ENCODE results near the gene PHF2. TPM values are rescaled to one million over a fixed set of nuclear protein-coding genes. Genes with fewer than 3 reads are reported as not detected.

The PHF2 gene
- total RNA-seq, 1 experiment from 2014 or later, result 17.4 TPM

DNA sequence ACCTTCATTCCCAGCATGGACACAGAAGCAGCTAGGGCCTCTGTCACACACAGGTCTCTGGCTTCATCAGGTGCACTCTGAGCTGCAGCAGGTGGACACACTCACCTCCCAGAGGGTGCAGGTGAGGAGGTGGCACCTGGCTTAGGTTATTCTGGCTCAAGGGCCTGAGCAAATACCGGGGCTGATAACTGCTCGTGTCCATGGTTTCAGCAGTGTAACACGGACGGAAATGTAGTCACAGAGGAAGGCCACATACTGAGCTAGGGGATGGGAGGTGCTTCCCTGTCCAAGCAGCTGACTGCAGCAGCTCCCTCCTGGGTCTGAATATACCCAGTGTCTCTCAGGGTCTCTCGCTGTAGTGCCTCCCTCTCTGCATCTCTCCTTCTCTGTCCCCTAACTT is 5.7 kb downstream of the PHF2 start:
- H3K79me2 ChIP-seq (ENCODE audit: insufficient read depth, low read length), result peaks cover 4% of the 10 kb centered on the region; the same call in 1 of the 2 replicates
- no peaks in the 10 kb centered on the region; a peak in 2 of 7 replicates for H3K36me3 Mint-ChIP-seq (ENCODE audit: insufficient read depth in 1 of 3, low read depth in 3 of 3)

More for the DNA sequence above, 5.7 kb downstream of the PHF2 start:
- H2AK5ac ChIP-seq (ENCODE audit: insufficient read length, low read length), result no peak overlapping the region
- H2BK120ac ChIP-seq (ENCODE audit: low read depth, low read length, poor library complexity, severe bottlenecking), result no peak overlapping the region
- no peak overlapping the region for H3K4me3 Mint-ChIP-seq
- no peak overlapping the region for H3K14ac ChIP-seq (ENCODE audit: insufficient read depth, low read length)
- H3K79me1 ChIP-seq (ENCODE audit: insufficient read depth, low read depth, low read length, poor library complexity, severe bottlenecking), result peaks cover 8% of the 10 kb centered on the region
- no peaks in the 10 kb centered on the region for H3K27me3 ChIP-seq (ENCODE audit: insufficient read depth, low read length)
- H2BK20ac ChIP-seq (ENCODE audit: low read depth, low read length, poor library complexity, severe bottlenecking), result no peak overlapping the region
- H3K9me3 Mint-ChIP-seq, result 0 out of 5 replicates have a peak, but pooled peaks cover 0 to 5% of the 10 kb centered on the region in 2 experiments
- H2BK12ac ChIP-seq (ENCODE audit: insufficient read length, low read depth, low read length), result no peak overlapping the region
- no peak overlapping the region for H3K56ac ChIP-seq (ENCODE audit: insufficient read length, low read depth, low read length)
- H4K5ac ChIP-seq (ENCODE audit: insufficient read length, low read depth, low read length), result no peak overlapping the region
- no peak overlapping the region for H2AFZ ChIP-seq (ENCODE audit: low read length)
- no peak overlapping the region for H2BK15ac ChIP-seq (ENCODE audit: low read depth, low read length)
- H3K27ac Mint-ChIP-seq, result no peak overlapping the region
- DNase-seq, result peak; percentile 36
- no peak overlapping the region for H3K23ac ChIP-seq (ENCODE audit: insufficient read length, low read depth, low read length)
- no peak overlapping the region for H3T11ph ChIP-seq (ENCODE audit: low read length)
- H3K9me3 ChIP-seq (ENCODE audit: control insufficient read depth, low read depth, low read length), result no peaks in the 10 kb centered on the region
- TF ChIP-seq, protein P1, sequence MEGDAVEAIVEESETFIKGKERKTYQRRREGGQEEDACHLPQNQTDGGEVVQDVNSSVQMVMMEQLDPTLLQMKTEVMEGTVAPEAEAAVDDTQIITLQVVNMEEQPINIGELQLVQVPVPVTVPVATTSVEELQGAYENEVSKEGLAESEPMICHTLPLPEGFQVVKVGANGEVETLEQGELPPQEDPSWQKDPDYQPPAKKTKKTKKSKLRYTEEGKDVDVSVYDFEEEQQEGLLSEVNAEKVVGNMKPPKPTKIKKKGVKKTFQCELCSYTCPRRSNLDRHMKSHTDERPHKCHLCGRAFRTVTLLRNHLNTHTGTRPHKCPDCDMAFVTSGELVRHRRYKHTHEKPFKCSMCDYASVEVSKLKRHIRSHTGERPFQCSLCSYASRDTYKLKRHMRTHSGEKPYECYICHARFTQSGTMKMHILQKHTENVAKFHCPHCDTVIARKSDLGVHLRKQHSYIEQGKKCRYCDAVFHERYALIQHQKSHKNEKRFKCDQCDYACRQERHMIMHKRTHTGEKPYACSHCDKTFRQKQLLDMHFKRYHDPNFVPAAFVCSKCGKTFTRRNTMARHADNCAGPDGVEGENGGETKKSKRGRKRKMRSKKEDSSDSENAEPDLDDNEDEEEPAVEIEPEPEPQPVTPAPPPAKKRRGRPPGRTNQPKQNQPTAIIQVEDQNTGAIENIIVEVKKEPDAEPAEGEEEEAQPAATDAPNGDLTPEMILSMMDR (conservative IDR thresholded peaks at IDR 0.05), result no peak
- H3K23me2 ChIP-seq (ENCODE audit: insufficient read length, low read depth, low read length, poor library complexity, severe bottlenecking), result peaks cover 5% of the 10 kb centered on the region
- H3K27me3 Mint-ChIP-seq (ENCODE audit: low read depth), result peaks cover 3% of the 10 kb centered on the region
- peaks cover 31 to 43% of the 10 kb centered on the region in 2 experiments for H3K4me1 Mint-ChIP-seq
- no peak overlapping the region for H3K4me2 ChIP-seq (ENCODE audit: insufficient read depth, insufficient read length, low read length)
- H3K27ac ChIP-seq (ENCODE audit: insufficient read length, low read depth, low read length), result no peak overlapping the region
- no peak overlapping the region for H3K4ac ChIP-seq (ENCODE audit: low read depth, low read length)
- peaks cover 4% of the 10 kb centered on the region; the same call in 1 of the 2 replicates for H3K4me1 ChIP-seq (ENCODE audit: insufficient read depth, low read length)
- H2BK5ac ChIP-seq (ENCODE audit: insufficient read length, low read length), result no peak overlapping the region
- WGBS (ENCODE audit: extremely low coverage, insufficient read length, low lambda C conversion rate), result no CpG with 5 or more reads among the region's 5 CpGs
- no peak overlapping the region for H4K8ac ChIP-seq (replicated peaks; ENCODE audit: insufficient read length, low read depth, low read length)
- H3K9ac ChIP-seq (ENCODE audit: extremely low read depth, insufficient read length, low read length), result no peak overlapping the region
- no peak overlapping the region for H3K18ac ChIP-seq (ENCODE audit: insufficient read length, low read depth, low read length)
- H4K91ac ChIP-seq (ENCODE audit: insufficient read length, low read depth, low read length), result no peak overlapping the region
- H4K20me1 ChIP-seq (ENCODE audit: control insufficient read depth, insufficient read depth, insufficient read length), result no peaks in the 10 kb centered on the region

Measured in H9 (cell line).